ENCODE measurements around the gene DISC1. TPM values are rescaled to one million over a fixed set of nuclear protein-coding genes. Genes with fewer than 3 reads are reported as not detected.

Gene DISC1
- polyA plus RNA-seq, 1 donor from 2014 or later, result 0.84 TPM

DNA sequence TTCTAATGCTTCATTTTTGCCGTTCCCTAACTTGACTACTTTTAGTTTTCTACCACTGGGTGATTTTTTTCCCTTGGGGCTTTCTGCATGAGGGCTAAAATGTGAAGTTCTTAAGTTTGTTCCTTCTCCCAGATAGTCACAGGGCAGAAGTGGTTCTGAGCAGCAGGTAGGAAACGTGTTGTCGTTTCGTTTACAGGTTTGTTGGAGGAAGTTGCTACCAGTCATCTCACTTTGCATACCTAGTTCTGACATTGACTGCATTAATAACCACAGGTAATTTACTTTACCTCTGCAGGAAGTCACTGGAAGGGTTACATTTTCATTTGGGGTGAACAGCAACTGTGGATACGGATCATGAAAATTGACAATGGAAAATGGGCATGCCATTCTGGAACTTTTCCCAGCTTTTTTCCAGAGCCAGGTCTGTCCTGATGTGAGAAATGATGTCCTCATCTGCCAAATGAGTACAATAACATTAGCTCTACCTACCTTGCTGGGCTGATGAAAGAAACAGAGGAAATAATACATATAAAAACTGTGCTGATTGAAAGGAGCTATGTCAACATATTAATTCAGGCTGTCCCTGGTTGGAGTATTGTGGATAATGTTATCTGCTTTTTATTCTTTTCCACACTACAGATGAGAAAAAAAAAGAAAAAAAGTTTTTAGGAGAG lies 94.2 kb downstream of the DISC1 start:
- Histone ChIP-seq H3K79me2 (replicated peaks; ENCODE audit: insufficient read depth, low read length) (no peaks in the 10 kb centered on the region), H3K4me2 (ENCODE audit: low read length) (no peak overlapping the region), H3K9me3 (ENCODE audit: low read length) (no peaks in the 10 kb centered on the region), H3K27ac (ENCODE audit: low read length) (no peak overlapping the region), H3F3A (ENCODE audit: insufficient read depth, low read length, poor library complexity, severe bottlenecking) (no peaks in the 10 kb centered on the region), H3K4me3 (ENCODE audit: low read length) (no peak overlapping the region), H3K36me3 (ENCODE audit: insufficient read depth, low read length) (no peaks in the 10 kb centered on the region), H2AFZ (ENCODE audit: low read depth, low read length) (no peak overlapping the region), H3K27me3 (ENCODE audit: insufficient read depth, low read depth, low read length) (no peaks in the 10 kb centered on the region), H4K20me1 (ENCODE audit: insufficient read depth) (no peaks in the 10 kb centered on the region), H3K9ac (ENCODE audit: low read length) (no peak overlapping the region), H3K9me2 (ENCODE audit: insufficient read depth, low read length) (no peaks in the 10 kb centered on the region)
- TF ChIP-seq SMC3 (conservative IDR thresholded peaks at IDR 0.05; ENCODE audit: poor library complexity), result no peak

GRCh38 chr1:231721436-231721835 lies 94.8 kb downstream of the DISC1 start:
- H3K4me2 ChIP-seq (ENCODE audit: low read length), result no peak overlapping the region
- H2AFZ ChIP-seq (ENCODE audit: low read depth, low read length), result no peak overlapping the region
- no peaks in the 10 kb centered on the region for H3K27me3 ChIP-seq (ENCODE audit: insufficient read depth, low read depth, low read length)
- no peaks in the 10 kb centered on the region for H3K9me2 ChIP-seq (ENCODE audit: insufficient read depth, low read length)
- H3K9ac ChIP-seq (ENCODE audit: low read length), result no peak overlapping the region
- H3K9me3 ChIP-seq (ENCODE audit: low read length), result no peaks in the 10 kb centered on the region
- no peaks in the 10 kb centered on the region for H4K20me1 ChIP-seq (ENCODE audit: insufficient read depth)
- TF ChIP-seq, protein P1, sequence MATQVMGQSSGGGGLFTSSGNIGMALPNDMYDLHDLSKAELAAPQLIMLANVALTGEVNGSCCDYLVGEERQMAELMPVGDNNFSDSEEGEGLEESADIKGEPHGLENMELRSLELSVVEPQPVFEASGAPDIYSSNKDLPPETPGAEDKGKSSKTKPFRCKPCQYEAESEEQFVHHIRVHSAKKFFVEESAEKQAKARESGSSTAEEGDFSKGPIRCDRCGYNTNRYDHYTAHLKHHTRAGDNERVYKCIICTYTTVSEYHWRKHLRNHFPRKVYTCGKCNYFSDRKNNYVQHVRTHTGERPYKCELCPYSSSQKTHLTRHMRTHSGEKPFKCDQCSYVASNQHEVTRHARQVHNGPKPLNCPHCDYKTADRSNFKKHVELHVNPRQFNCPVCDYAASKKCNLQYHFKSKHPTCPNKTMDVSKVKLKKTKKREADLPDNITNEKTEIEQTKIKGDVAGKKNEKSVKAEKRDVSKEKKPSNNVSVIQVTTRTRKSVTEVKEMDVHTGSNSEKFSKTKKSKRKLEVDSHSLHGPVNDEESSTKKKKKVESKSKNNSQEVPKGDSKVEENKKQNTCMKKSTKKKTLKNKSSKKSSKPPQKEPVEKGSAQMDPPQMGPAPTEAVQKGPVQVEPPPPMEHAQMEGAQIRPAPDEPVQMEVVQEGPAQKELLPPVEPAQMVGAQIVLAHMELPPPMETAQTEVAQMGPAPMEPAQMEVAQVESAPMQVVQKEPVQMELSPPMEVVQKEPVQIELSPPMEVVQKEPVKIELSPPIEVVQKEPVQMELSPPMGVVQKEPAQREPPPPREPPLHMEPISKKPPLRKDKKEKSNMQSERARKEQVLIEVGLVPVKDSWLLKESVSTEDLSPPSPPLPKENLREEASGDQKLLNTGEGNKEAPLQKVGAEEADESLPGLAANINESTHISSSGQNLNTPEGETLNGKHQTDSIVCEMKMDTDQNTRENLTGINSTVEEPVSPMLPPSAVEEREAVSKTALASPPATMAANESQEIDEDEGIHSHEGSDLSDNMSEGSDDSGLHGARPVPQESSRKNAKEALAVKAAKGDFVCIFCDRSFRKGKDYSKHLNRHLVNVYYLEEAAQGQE (IDR thresholded peaks at IDR 0.05; ENCODE audit: borderline replicate concordance), result no peak
- TF ChIP-seq POLR2AphosphoS5 (IDR thresholded peaks at IDR 0.05) (no peak), MXI1 (conservative IDR thresholded peaks at IDR 0.05; ENCODE audit: poor library complexity, severe bottlenecking) (no peak), CTCF (IDR thresholded peaks at IDR 0.05; ENCODE audit: poor library complexity, severe bottlenecking) (no peak), SMC3 (conservative IDR thresholded peaks at IDR 0.05; ENCODE audit: poor library complexity) (no peak), EZH2 (IDR thresholded peaks at IDR 0.05; ENCODE audit: borderline replicate concordance, insufficient read depth, low read length, poor library complexity, severe bottlenecking) (no peak), EP300 (conservative IDR thresholded peaks at IDR 0.05; ENCODE audit: poor library complexity, severe bottlenecking) (no peak), TAF1 (IDR thresholded peaks at IDR 0.05; ENCODE audit: low read depth) (no peak), RAD21 (conservative IDR thresholded peaks at IDR 0.05) (no peak)
- no peak overlapping the region for H3K27ac ChIP-seq (ENCODE audit: low read length)
- no peaks in the 10 kb centered on the region for H3K79me2 ChIP-seq (replicated peaks; ENCODE audit: insufficient read depth, low read length)
- H3F3A ChIP-seq (ENCODE audit: insufficient read depth, low read length, poor library complexity, severe bottlenecking), result no peaks in the 10 kb centered on the region
- no peaks in the 10 kb centered on the region for H3K36me3 ChIP-seq (ENCODE audit: insufficient read depth, low read length)
- H3K4me3 ChIP-seq (ENCODE audit: low read length), result no peak overlapping the region

Data from neural cell (in vitro differentiated cells).